Upper lobe of left lung (tissue), 6 donors: Measurements from ENCODE around the gene AFAP1L1. TPM values are rescaled to one million over a fixed set of nuclear protein-coding genes. Genes with fewer than 3 reads are reported as not detected.

ENCODE experiments used
- ATAC-seq, 2 donors: fragments of 200-7000 bp; cut with Tn5 transposase; one replicate each; pipeline ENCODE4 v1.9.1; 2022; ENCODE audit warnings: mild to moderate bottlenecking in 2 of 2, moderate library complexity in 2 of 2; ENCODE audit not compliant: low FRiP score in 2 of 2
- DNase-seq, 2 donors: peaks; one replicate each; pipeline ENCODE4 v3.0.0-alpha.2; 2019 to 2020
- H3K27ac ChIP-seq, 4 donors: fragments of 200-600 bp; sonication (generic); one replicate each; pipeline ENCODE4 v1.5.1; 2016 to 2019
- H3K27me3 ChIP-seq, 4 donors: fragments of 200-600 bp; sonication (generic); one replicate each; pipeline ENCODE4 v1.5.1; 2017 to 2019
- H3K36me3 ChIP-seq, 4 donors: fragments of 200-600 bp; sonication (generic); one replicate each; pipeline ENCODE4 v1.5.1; 2016 to 2019
- H3K4me1 ChIP-seq, 4 donors: fragments of 200-600 bp; sonication (generic); one replicate each; pipeline ENCODE4 v1.5.1; 2018 to 2019
- H3K4me3 ChIP-seq, 4 donors: fragments of 200-600 bp; sonication (generic); one replicate each; pipeline ENCODE4 v1.5.1; 2017 to 2019; ENCODE audit warnings: mild to moderate bottlenecking in 2 of 4, moderate library complexity in 1 of 4
- H3K9me3 ChIP-seq, 4 donors: fragments of 200-600 bp; sonication (generic); one replicate each; pipeline ENCODE4 v1.5.1; 2018 to 2019
- EP300 ChIP-seq, 4 donors: sonication (generic); formaldehyde crosslinking; IDR thresholded peaks; one replicate each; pipeline ENCODE4 v1.5.1; 2017; ENCODE audit warnings: antibody characterized with exemption in 4 of 4, control low read depth in 2 of 4
- POLR2A ChIP-seq, 4 donors: fragments of 450-650 bp; IDR thresholded peaks; one replicate each; pipeline ENCODE4 v1.5.1; 2016 to 2017; ENCODE audit warnings: antibody characterized with exemption in 4 of 4, mild to moderate bottlenecking in 2 of 4
- POLR2AphosphoS5 ChIP-seq, 2 donors: sonication (generic); formaldehyde crosslinking; IDR thresholded peaks; one replicate each; pipeline ENCODE4 v1.5.1; 2017; ENCODE audit warnings: antibody characterized with exemption in 2 of 2
- WGBS, 2 donors: methylation state at CpG; one replicate each; pipeline ENCODE4 v1.1.5; 2017 to 2018; 5-methylcytosine and 5-hydroxymethylcytosine counted together
- total RNA-seq, 6 donors: library from RNA; depleted of rRNA in 4 of 6; stranded (reverse); fragments of >200 nt in 4 of 6; gene quantifications; one replicate each; pipeline versions ENCODE4 v1.1.0 to v1.2.1, GENCODE V29; 2016 to 2021
- TF ChIP-seq, protein P1 (sequence below), 6 experiments: fragments of 450-650 bp in 4 of 6; fragments of 200-600 bp in 2 of 6; sonication (generic) in 2 of 6; IDR thresholded peaks; one replicate each; pipeline ENCODE4 v1.5.1; 2016 to 2019; ENCODE audit warnings: antibody characterized with exemption in 6 of 6
- donor health status: DM: no; HTN: no; CAD: no; lungs with moderate emphysema.
- donor health status: DM: no; HTN: yes; CAD: no; lungs with severe emphysema.

The AFAP1L1 gene
- total RNA-seq, 6 donors from 2014 or later = 15.1 to 40.8 (median 26.5) TPM

DNA sequence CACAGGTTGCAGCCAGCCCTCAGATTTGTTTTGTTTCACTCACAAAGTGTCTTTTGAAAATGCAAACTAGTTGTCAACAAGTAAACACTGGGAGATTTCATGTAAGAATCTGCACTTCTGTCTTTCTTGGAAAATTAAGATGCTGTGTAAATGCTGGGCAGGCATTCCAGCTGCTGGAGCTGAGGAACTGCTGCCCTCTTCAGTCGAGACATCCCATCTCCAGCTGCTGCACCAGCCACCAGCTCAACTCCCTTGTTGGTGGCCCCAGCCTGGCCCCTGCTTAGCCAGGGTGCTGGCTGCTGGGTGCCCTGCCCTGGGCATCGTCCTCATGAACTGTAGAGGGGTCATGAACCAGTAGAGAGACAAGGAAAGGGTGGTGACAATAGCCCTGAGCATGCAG, 33.1 kb upstream of the AFAP1L1 start:
- H3K27ac ChIP-seq = no peak overlapping the region
- H3K4me1 ChIP-seq = no peaks in the 10 kb centered on the region
- TF ChIP-seq POLR2A (IDR thresholded peaks at IDR 0.05) (no peak), POLR2AphosphoS5 (IDR thresholded peaks at IDR 0.05) (no peak), EP300 (IDR thresholded peaks at IDR 0.05) (no peak)
- TF ChIP-seq, protein P1, sequence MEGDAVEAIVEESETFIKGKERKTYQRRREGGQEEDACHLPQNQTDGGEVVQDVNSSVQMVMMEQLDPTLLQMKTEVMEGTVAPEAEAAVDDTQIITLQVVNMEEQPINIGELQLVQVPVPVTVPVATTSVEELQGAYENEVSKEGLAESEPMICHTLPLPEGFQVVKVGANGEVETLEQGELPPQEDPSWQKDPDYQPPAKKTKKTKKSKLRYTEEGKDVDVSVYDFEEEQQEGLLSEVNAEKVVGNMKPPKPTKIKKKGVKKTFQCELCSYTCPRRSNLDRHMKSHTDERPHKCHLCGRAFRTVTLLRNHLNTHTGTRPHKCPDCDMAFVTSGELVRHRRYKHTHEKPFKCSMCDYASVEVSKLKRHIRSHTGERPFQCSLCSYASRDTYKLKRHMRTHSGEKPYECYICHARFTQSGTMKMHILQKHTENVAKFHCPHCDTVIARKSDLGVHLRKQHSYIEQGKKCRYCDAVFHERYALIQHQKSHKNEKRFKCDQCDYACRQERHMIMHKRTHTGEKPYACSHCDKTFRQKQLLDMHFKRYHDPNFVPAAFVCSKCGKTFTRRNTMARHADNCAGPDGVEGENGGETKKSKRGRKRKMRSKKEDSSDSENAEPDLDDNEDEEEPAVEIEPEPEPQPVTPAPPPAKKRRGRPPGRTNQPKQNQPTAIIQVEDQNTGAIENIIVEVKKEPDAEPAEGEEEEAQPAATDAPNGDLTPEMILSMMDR (IDR thresholded peaks at IDR 0.05) = no peak
- WGBS, 2 donors = 67 to 72% methylated on average over 2 of the region's 2 CpGs
- DNase-seq (peak in 1 of 2 donors; percentile 33), ATAC-seq (no peak)
- no peaks in the 10 kb centered on the region for H3K27me3 ChIP-seq
- peaks cover 0 to 49% (median 0%) of the 10 kb centered on the region in 4 donors for H3K36me3 ChIP-seq
- H3K9me3 ChIP-seq = no peaks in the 10 kb centered on the region
- H3K4me3 ChIP-seq = no peak overlapping the region

DNA sequence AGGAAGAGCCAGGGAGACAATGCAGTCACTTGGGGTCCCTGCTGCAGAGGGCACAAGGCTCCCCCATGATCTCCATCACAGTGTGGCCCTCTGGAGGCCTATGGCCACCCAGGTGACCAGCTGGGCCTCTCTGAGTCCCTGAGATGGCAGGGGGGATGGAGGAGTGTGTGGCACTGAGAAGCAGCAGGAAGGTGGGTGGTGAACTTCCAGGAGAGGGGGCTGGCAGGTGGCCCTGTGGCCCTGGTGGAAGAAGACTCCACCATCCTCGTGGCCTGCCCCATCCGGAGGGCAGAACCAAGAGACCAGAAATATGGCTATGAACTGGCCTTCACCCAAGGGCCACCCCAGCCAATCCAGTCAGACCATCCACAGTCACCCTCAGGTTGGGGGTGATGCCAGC, 31.7 kb upstream of the AFAP1L1 start:
- TF ChIP-seq POLR2AphosphoS5 (IDR thresholded peaks at IDR 0.05) (no peak), POLR2A (IDR thresholded peaks at IDR 0.05) (no peak)
- TF ChIP-seq, protein P1 (IDR thresholded peaks at IDR 0.05) = no peak
- no peaks in the 10 kb centered on the region for H3K9me3 ChIP-seq
- ATAC-seq (no peak), DNase-seq (no peak)
- peaks cover 0 to 45% (median 0%) of the 10 kb centered on the region in 4 donors for H3K36me3 ChIP-seq
- H3K4me1 ChIP-seq = no peaks in the 10 kb centered on the region
- 67 to 75% methylated on average over 1 to 2 of the region's 2 CpGs for WGBS, 2 donors
- H3K27ac ChIP-seq = peak overlapping the region in 1 of 4 donors; percentile 35
- H3K4me3 ChIP-seq = no peak overlapping the region
- no peaks in the 10 kb centered on the region for H3K27me3 ChIP-seq

DNA sequence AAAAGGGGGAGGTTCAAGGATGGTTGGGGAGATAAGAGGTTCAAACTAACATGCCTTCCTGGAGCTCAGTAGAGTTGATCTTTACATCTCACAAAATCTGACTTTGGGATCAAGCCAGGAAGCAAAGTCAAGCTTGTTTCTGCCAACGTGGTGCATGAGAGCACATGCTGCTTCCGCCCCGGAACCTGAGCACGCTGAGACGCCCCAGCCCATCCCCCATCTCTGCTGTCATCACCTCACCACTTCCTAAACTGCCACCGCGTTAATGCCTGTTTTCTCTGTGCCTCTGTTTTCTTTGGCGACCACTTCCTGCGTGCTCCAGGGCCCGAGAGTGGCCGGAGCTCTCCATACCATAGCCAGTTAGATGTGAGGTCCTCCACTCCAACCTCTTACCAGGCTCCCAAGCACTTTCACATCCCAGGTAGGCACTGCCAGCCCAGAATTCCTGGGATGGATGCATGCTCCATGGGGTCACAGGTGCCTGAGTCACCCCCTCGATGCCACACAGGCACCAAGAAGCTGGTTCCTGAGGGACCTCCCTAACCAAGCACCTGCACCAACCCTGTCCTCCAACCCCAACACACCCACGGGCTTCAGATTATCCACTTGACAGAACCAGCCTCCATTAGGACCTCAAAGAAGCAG, 31.2 kb upstream of the AFAP1L1 start:
- Histone ChIP-seq H3K4me1 (no peaks in the 10 kb centered on the region), H3K27me3 (no peaks in the 10 kb centered on the region), H3K36me3 (peaks cover 0 to 46% (median 0%) of the 10 kb centered on the region in 4 donors), H3K9me3 (no peaks in the 10 kb centered on the region), H3K27ac (peak overlapping the region in 1 of 4 donors; percentile 35), H3K4me3 (no peak overlapping the region)
- TF ChIP-seq, protein P1 (IDR thresholded peaks at IDR 0.05) = no peak
- TF ChIP-seq POLR2A (IDR thresholded peaks at IDR 0.05) (no peak), POLR2AphosphoS5 (IDR thresholded peaks at IDR 0.05) (no peak), EP300 (IDR thresholded peaks at IDR 0.05) (no peak)
- ATAC-seq (peak in 1 of 2 donors; percentile 19), DNase-seq (peak in 1 of 2 donors; percentile 45)
- WGBS, 2 donors = 49 to 70% methylated on average over 12 to 13 of the region's 13 CpGs

DNA sequence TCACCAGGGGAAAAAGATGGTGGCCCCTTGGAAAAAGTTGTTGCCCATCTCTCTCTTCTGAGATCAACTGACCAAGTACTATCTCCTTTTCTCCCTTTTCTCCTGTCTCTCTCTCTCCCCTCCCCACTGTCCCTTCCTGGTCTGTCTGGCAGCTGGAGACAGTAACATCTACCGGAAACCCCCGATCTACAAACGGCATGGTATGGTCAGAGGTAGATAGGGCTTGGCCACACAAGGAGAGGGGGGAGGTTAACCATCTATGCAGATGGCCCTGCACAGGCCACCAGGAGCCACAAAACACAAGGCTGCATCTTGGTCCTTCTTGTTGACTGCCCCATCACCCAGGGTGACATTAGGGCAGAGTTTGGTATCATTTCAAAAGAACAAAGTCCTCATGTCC, 29.3 kb upstream of the AFAP1L1 start:
- Histone ChIP-seq H3K4me3 (no peak overlapping the region), H3K36me3 (peaks cover 0 to 57% (median 0%) of the 10 kb centered on the region in 4 donors), H3K27me3 (no peaks in the 10 kb centered on the region), H3K27ac (no peak overlapping the region), H3K4me1 (no peaks in the 10 kb centered on the region), H3K9me3 (no peaks in the 10 kb centered on the region)
- DNase-seq = no peak
- TF ChIP-seq, protein P1 (IDR thresholded peaks at IDR 0.05) = no peak
- TF ChIP-seq EP300 (IDR thresholded peaks at IDR 0.05) (no peak), POLR2A (IDR thresholded peaks at IDR 0.05) (no peak), POLR2AphosphoS5 (IDR thresholded peaks at IDR 0.05) (no peak)
- no peak for ATAC-seq
- WGBS, 2 donors = 92 to 93% methylated on average over 3 of the region's 3 CpGs

DNA sequence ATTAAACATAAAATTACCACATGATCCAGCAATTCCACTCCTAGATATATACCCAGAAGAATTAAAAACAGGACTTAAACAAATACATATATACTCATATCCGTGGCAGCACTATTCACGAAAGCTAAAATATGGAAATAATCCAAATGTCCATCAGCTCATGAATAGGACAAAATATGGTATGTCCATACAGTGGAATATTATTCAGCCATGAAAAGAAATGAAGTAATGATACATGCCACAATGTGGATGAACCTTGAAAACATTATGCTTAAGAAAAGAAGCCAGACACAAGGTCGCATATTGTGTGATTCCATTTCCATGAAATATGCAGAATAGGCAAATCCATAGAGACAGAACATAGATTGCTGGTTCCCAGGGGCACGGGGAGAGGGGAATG, 24.8 kb upstream of the AFAP1L1 start:
- DNase-seq (no peak), ATAC-seq (no peak)
- Histone ChIP-seq H3K4me1 (no peaks in the 10 kb centered on the region), H3K27ac (no peak overlapping the region), H3K9me3 (no peaks in the 10 kb centered on the region), H3K4me3 (no peak overlapping the region), H3K36me3 (peaks cover 0 to 57% (median 6%) of the 10 kb centered on the region in 4 donors), H3K27me3 (no peaks in the 10 kb centered on the region)
- no peak for TF ChIP-seq POLR2A (IDR thresholded peaks at IDR 0.05)
- WGBS, 2 donors = 93 to 95% methylated on average over 4 of the region's 4 CpGs
